ENCODE data around the gene RFTN1.
"Not testable (repeated sequence)": the region's sequence is repeated elsewhere in the genome, so short reads cannot be mapped to it uniquely, and the experiment has no call there.

Gene RFTN1

GRCh38 chr3:16316396-16316795 is 197.1 kb downstream of the RFTN1 start:
- DNase-seq: no peak
- no peaks in the 10 kb centered on the region for H3K9me3 ChIP-seq
- H3K27me3 ChIP-seq: no peaks in the 10 kb centered on the region
- H3K36me3 ChIP-seq: no peaks in the 10 kb centered on the region
- TF ChIP-seq CTCF (IDR thresholded peaks at IDR 0.05; ENCODE audit: low read depth, low read length): no peak
- no peaks in the 10 kb centered on the region for H3K4me1 ChIP-seq
- H3K4me3 ChIP-seq (ENCODE audit: low read depth, low read length): no peak overlapping the region

DNA sequence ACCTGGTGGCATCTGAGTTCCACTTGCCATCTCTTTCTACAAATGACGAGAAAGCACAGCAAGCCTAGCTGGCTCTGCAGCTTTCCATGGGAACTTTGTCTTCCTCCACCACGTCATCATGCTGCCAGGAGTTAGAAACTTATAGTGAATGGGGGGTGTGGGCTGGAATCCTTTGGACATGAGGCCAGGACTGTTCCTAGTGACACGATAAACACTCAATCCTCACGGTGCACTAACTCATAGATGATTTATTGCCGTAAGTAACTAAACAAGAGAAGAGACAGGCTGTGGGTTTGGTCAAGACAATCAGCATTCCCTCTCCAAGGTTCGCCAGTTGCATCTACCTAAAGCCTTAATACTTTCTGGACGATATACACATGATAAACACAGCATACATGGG is 197.9 kb downstream of the RFTN1 start:
- no peak for DNase-seq
- H3K4me3 ChIP-seq (ENCODE audit: low read depth, low read length): no peak overlapping the region
- H3K4me1 ChIP-seq: no peaks in the 10 kb centered on the region
- H3K9me3 ChIP-seq: no peaks in the 10 kb centered on the region
- no peak for TF ChIP-seq CTCF (IDR thresholded peaks at IDR 0.05; ENCODE audit: low read depth, low read length)
- H3K27me3 ChIP-seq: no peaks in the 10 kb centered on the region
- no peaks in the 10 kb centered on the region for H3K36me3 ChIP-seq

GRCh38 chr3:16313886-16314645 is 199.4 kb downstream of the RFTN1 start:
- Histone ChIP-seq H3K4me1 (no peaks in the 10 kb centered on the region), H3K4me3 (ENCODE audit: low read depth, low read length) (no peak overlapping the region), H3K9me3 (no peaks in the 10 kb centered on the region), H3K36me3 (no peaks in the 10 kb centered on the region), H3K27me3 (no peaks in the 10 kb centered on the region)
- no peak for DNase-seq
- no peak for TF ChIP-seq CTCF (IDR thresholded peaks at IDR 0.05; ENCODE audit: low read depth, low read length)

DNA sequence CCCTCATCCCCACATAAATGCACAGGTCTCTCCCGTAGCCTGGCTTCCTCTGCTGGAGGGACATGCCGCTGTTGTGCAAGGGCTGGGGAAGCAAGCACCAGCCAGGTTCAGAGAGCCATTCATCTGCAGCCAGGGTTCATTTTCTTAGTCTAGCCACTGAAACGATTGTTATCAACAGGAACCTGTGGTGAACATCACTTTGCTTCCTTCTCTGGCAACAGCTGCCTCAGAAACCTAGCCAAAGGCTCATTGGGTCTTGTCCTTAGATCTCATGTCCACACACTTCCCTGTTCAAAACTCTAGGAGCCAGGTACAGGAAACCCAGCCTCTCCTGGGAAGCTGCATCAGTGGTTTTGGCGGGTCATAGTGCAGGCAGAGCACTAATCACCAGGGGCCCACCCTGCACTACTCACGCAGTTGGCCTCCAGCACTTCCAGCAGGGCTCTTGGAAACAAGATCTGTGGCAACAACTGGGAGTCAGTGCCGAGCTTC is 201.5 kb downstream of the RFTN1 start:
- no peaks in the 10 kb centered on the region for H3K27me3 ChIP-seq
- no peaks in the 10 kb centered on the region for H3K36me3 ChIP-seq
- DNase-seq: no peak
- no peaks in the 10 kb centered on the region for H3K4me1 ChIP-seq
- no peak for TF ChIP-seq CTCF (IDR thresholded peaks at IDR 0.05; ENCODE audit: low read depth, low read length)
- no peak overlapping the region for H3K4me3 ChIP-seq (ENCODE audit: low read depth, low read length)
- H3K9me3 ChIP-seq: no peaks in the 10 kb centered on the region

DNA sequence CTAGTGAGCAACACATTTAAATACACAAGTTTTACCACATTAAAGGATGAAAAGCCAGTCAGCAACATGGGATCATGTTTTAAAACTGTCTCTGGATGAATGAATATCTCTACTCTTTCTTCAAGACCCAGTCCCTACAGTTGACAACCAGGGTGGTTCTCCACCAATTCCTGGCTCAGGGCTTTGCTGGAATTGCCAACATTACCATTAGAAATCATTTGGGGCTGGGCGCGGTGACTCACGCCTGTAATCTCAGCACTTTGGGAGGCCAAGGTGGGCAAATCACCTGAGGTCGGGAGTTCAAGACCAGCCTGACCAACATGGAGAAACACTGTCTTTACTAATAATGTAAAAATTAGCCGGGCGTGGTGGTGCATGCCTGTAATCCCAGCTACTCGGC is 203.0 kb downstream of the RFTN1 start:
- not testable (repeated sequence) for H3K27me3 ChIP-seq; H3K4me1 ChIP-seq; H3K9me3 ChIP-seq; DNase-seq; H3K4me3 ChIP-seq (ENCODE audit: low read depth, low read length); H3K36me3 ChIP-seq

DNA sequence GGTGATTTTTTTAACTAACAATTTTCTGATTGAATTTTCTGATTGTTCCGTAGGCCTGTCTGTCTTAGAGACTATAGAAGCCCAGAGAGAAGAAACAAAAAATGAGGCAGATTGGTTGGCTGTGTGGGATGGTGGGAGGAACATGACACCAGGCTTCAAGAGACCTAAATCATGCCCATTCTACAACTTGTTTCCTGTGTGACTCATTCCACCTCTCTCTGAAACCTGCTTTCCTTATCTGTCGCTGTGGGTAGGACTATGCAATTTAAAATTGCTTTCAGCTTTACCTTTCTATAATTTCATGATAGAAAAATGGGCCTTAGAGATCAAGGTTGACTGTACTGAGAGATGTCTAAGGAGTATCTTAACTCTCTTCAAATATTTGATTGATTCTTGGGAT is 203.9 kb downstream of the RFTN1 start:
- H3K4me1 ChIP-seq: no peaks in the 10 kb centered on the region
- TF ChIP-seq CTCF (IDR thresholded peaks at IDR 0.05; ENCODE audit: low read depth, low read length): no peak
- no peaks in the 10 kb centered on the region for H3K27me3 ChIP-seq
- H3K9me3 ChIP-seq: no peaks in the 10 kb centered on the region
- H3K36me3 ChIP-seq: no peaks in the 10 kb centered on the region
- H3K4me3 ChIP-seq (ENCODE audit: low read depth, low read length): no peak overlapping the region
- DNase-seq: no peak
